G401.6 (cell line): Measurements from ENCODE around the gene SCN7A.
A peak's percentile ranks its signal among the peaks of the same experiment; 100 is the strongest.
"Not testable (repeated sequence)": the region's sequence is repeated elsewhere in the genome, so short reads cannot be mapped to it uniquely, and the experiment has no call there.

Experiments
- FAIRE-seq: peaks from 2 replicates; lab custom pipeline; 2012; peaks lifted over from hg19 to GRCh38; lab: Jason Lieb, UNC

The SCN7A gene

DNA sequence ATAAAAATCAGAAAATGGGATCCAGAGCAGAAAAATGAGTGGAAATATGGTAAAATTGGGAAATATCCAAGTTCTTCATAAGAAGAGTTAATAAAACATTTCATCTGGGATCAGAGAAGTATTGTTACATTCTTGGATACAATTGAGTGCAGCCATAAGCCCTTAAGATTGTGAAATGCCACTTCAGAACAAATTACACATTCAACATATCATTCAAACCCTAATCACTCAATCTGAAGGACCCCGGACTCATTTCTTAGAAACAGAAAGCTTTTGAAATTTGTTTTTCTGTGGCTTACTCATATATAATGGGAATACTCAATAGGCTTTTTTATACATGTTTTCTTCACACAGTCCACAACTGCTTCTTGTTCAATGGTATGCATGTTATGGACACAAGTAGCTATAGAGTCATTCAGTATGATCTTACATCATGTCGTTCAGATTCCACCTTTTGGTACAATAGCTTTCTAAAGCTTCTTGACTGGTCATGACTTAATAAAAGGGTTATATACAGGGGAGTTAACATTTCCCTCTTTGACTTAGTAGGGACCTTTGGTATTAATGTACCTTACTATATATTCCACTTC is 39.9 kb downstream of the SCN7A start:
- FAIRE-seq = no peak

DNA sequence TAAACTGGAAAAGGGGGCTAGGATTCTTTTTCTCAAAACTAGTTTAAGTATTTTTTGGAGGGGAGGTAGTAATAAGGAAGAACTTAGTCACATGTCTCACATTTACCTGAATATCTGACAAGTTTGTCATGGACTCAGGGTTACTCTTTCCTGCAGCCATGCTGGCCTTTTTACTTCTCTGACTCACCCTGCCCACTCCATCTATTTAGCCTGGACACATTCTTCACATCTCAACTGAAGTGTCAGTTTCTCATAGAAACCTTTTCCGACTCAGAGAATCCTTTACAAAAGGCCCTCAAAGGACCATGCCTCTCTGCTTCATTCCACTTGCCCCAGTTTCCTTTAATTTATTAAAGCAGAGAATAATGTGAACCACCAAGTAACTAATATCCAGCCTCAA is 42.6 kb downstream of the SCN7A start:
- no peak for FAIRE-seq

- FAIRE-seq = no peak
These were observed 44.6 kb downstream of the SCN7A start for GRCh38 chr2:166449439-166449838.

GRCh38 chr2:166448106-166448505 is 45.9 kb downstream of the SCN7A start:
- no peak for FAIRE-seq

- FAIRE-seq = no peak
These were observed 49.7 kb downstream of the SCN7A start for GRCh38 chr2:166444306-166444705.

GRCh38 chr2:166440313-166440712 is 53.7 kb downstream of the SCN7A start:
- no peak for FAIRE-seq

GRCh38 chr2:166439078-166439477 is 55.0 kb downstream of the SCN7A start:
- FAIRE-seq = no peak

GRCh38 chr2:166436976-166437375 is 57.1 kb downstream of the SCN7A start:
- FAIRE-seq = no peak

GRCh38 chr2:166436189-166436588 is 57.9 kb downstream of the SCN7A start:
- no peak for FAIRE-seq

GRCh38 chr2:166434491-166434890 is 59.6 kb downstream of the SCN7A start:
- no peak for FAIRE-seq

- no peak for FAIRE-seq
These were observed 60.6 kb downstream of the SCN7A start for GRCh38 chr2:166433457-166433856.

DNA sequence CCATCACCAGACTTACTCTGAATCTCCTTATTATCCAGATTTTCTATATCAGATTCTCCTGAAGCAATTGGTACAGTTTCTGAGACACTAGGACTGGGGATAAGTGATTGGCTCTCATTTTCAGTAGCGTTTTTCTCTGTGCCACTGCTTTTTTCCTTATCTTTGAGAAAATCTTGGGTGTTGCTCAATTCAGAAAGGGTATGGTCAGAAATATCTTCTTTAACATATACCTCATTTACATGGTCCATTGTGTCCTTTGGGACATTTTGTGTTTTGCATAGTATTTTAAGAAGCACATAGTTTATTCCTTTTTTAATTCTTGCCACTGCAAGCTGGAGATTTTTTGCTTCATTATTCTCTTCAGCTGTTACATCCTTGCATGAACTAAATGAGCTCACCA is 61.7 kb downstream of the SCN7A start:
- FAIRE-seq = no peak

DNA sequence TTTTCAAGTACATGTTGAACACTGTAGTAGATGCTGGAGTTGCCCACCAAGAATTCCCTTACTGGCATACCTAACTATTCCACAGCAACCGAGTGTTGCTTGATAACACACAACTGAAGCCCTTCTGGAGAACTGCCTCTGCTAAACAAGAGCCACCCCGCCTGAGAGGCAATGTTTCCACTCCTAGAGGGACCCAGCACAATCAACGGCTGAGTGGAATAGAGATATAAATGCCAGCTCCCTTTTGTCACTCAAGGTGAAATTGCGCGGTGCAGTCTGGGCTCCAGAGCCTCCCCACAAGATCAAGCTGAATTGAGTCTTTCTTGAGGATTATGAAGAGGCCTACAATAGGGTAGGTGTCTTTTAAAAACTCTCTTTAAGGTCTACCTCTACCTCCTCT is 69.2 kb downstream of the SCN7A start:
- no peak for FAIRE-seq

GRCh38 chr2:166419616-166419934 is 74.5 kb downstream of the SCN7A start:
- peak; percentile 60 for FAIRE-seq

- no peak for FAIRE-seq
These were observed 75.0 kb downstream of the SCN7A start for GRCh38 chr2:166418853-166419615.

DNA sequence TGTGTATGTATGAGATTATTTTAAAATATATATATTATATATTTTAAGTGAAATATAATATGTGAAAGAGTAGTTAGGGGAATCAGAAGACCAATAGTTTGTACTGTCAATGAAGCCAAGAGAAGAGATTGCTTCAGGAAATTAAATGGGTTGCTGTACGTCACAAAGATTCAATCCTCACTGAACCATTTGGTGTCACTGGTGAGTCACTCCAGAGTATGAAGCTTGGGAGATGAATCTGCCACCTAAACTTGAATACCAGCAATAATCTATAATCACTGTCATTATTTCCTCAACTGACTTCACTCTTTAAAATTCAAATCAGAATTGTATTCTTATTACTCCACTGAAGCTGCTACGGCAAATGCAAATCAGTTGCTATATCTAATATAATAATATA is 76.4 kb downstream of the SCN7A start:
- no peak for FAIRE-seq

DNA sequence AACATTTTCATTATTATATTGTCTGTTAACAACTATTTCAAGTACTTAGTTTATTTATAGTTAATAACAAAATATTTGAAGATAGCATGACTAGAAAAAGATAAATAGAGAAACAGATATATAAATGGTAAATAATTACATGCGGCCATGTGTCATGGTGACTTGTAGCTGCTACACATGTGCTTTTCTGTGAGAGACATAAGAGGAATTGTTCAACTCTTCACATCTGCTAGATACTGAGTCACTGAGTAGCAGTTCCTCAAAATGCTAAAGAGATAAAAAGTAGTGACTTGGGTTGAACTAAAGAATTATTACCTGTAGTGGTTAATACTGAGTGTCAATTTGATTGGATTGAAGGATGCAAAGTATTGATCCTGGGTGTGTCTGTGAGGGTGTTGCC is 80.8 kb downstream of the SCN7A start:
- no peak for FAIRE-seq

GRCh38 chr2:166411473-166412230 is 82.4 kb downstream of the SCN7A start:
- FAIRE-seq = no peak

- no peak for FAIRE-seq
These were observed 83.1 kb downstream of the SCN7A start for GRCh38 chr2:166410828-166411472.

DNA sequence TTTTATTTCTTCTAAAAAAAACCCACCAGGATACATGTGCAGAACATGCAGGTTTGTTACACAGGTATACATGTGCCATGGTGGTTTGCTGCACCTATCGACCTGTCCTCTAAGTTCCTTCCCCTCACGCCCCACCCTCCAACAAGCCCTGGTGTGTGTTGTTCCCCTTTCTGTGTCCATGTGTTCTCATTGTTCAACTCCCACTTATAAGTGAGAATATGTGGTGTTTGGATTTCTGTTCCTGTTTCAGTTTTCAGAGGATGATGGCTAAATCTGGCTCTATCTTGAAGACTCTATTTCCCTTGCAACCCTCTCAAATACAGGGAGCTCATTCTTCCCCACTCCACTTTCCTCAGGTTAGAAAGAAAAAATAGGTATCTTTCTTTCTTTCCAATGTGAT is 86.3 kb downstream of the SCN7A start:
- FAIRE-seq = not testable (repeated sequence)

- no peak for FAIRE-seq
These were observed 87.7 kb downstream of the SCN7A start for GRCh38 chr2:166406374-166406773.

DNA sequence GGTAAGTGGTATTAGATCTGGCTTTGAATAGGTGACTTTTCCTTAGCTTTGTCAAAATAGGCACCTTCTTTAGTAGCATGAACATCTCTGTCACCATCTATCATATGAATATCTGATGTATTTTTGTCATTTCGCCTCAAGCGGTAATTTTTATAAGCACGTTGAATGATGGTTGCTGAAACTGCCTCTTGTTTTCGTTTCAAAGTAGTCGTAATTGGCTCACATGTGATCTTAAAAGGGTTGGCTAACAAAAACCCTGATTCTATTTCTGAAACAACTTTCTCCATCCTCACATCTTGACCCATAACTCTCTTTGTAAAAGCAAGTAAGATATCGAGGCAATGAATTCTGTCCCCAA is 88.5 kb downstream of the SCN7A start:
- no peak for FAIRE-seq
